Fibroblast of lung (primary cell): Measurements from ENCODE around the gene THSD7B.
"Not testable (repeated sequence)": the region's sequence is repeated elsewhere in the genome, so short reads cannot be mapped to it uniquely, and the experiment has no call there.

ENCODE experiments used
- EZH2 ChIP-seq: IDR thresholded peaks from 2 replicates; pipeline ENCODE4 v1.5.1; 2012; ENCODE audit warnings: low read length, control low read depth, mild to moderate bottlenecking; ENCODE audit errors: missing control alignments
- TF ChIP-seq, protein P1 (sequence below), 2 donors: IDR thresholded peaks in 1 of 2; conservative IDR thresholded peaks in 1 of 2; 1 replicate in 1 of 2; 2 replicates in 1 of 2; pipeline ENCODE4 v1.5.1; 2011 to 2012; ENCODE audit warnings: low read length in 2 of 2, control low read depth in 1 of 2, inconsistent platforms in 1 of 2, low read depth in 1 of 2, mild to moderate bottlenecking in 1 of 2

DNA sequence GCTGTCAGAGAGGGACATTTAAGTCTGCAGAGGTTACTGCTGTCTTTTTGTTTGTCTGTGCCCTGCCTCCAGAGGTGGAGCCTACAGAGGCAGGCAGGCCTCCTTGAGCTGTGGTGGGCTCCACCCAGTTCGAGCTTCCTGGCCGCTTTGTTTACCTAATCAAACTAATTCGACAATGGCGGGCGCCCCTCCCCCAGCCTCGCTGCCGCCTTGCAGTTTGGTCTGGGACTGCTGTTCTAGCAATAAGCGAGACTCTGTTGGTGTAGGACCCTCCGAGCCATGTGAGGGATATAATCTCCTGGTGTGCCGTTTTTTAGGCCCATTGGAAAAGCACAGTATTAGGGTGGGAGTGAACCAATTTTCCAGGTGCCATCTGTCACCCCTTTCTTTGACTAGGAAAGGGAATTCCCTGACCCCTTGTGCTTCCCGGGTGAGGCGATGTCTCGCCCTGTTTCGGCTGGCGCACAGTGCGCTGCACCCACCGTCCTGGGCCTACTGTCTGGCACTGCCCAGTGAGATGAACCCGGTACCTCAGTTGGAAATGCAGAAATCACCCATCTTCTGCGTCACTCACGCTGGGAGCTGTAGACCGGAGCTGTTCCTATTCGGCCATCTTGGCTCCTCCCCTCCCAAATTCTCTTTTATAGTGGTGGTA is 310.9 kb downstream of the THSD7B start:
- TF ChIP-seq, protein P1, sequence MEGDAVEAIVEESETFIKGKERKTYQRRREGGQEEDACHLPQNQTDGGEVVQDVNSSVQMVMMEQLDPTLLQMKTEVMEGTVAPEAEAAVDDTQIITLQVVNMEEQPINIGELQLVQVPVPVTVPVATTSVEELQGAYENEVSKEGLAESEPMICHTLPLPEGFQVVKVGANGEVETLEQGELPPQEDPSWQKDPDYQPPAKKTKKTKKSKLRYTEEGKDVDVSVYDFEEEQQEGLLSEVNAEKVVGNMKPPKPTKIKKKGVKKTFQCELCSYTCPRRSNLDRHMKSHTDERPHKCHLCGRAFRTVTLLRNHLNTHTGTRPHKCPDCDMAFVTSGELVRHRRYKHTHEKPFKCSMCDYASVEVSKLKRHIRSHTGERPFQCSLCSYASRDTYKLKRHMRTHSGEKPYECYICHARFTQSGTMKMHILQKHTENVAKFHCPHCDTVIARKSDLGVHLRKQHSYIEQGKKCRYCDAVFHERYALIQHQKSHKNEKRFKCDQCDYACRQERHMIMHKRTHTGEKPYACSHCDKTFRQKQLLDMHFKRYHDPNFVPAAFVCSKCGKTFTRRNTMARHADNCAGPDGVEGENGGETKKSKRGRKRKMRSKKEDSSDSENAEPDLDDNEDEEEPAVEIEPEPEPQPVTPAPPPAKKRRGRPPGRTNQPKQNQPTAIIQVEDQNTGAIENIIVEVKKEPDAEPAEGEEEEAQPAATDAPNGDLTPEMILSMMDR (conservative IDR thresholded peaks at IDR 0.05 in 1 of 2, IDR thresholded peaks at IDR 0.05 in 1 of 2; ENCODE audit: low read depth in 1 of 2, low read length in 2 of 2), result not testable (repeated sequence)
- not testable (repeated sequence) for TF ChIP-seq EZH2
